HepG2 (cell line): ENCODE measurements around the gene HMGN4. TPM values are rescaled to one million over a fixed set of nuclear protein-coding genes. Genes with fewer than 3 reads are reported as not detected.
A peak's percentile ranks its signal among the peaks of the same experiment; 100 is the strongest.

Experiments
- ELF4 ChIP-seq: sonication (generic); formaldehyde crosslinking; IDR thresholded peaks from 2 replicates; pipeline ENCODE4 v1.5.0; 2020; ENCODE audit warnings: missing genetic modification reagents, mild to moderate bottlenecking, moderate library complexity, borderline replicate concordance
- FOSL2 ChIP-seq: sonication (generic); formaldehyde crosslinking; IDR thresholded peaks from 2 replicates; pipeline ENCODE4 v1.4.0; 2020; ENCODE audit warnings: missing genetic modification reagents
- ISL2 ChIP-seq: sonication (generic); formaldehyde crosslinking; IDR thresholded peaks from 2 replicates; pipeline ENCODE4 v1.5.0; 2020; ENCODE audit warnings: missing genetic modification reagents
- JARID2 ChIP-seq: sonication (generic); formaldehyde crosslinking; IDR thresholded peaks from 2 replicates; pipeline ENCODE4 v1.8.1; 2023; ENCODE audit warnings: missing genetic modification reagents, inconsistent platforms; ENCODE audit not compliant: insufficient replicate concordance
- NR2F2 ChIP-seq: IDR thresholded peaks from 2 replicates; pipeline ENCODE4 v1.6.1; 2012; ENCODE audit warnings: low read depth, inconsistent platforms, borderline replicate concordance
- PHB2 ChIP-seq: fragments of 450-650 bp; IDR thresholded peaks from 2 replicates; pipeline ENCODE4 v1.6.1; 2018; ENCODE audit not compliant: partially characterized antibody
- RFX5 ChIP-seq: IDR thresholded peaks from 2 replicates; pipeline ENCODE4 v1.6.1; 2011; ENCODE audit warnings: low read depth, low read length, improper control_type of control experiment
- THAP11 ChIP-seq: IDR thresholded peaks from 2 replicates; pipeline ENCODE4 v1.6.1; 2016; ENCODE audit warnings: missing biosample characterization, missing genetic modification reagents
- ZNF225 ChIP-seq: sonication (generic); formaldehyde crosslinking; IDR thresholded peaks from 2 replicates; pipeline ENCODE4 v1.4.0; 2020; ENCODE audit warnings: mild to moderate bottlenecking, missing genetic modification reagents
- ZNF235 ChIP-seq: sonication (generic); formaldehyde crosslinking; IDR thresholded peaks from 2 replicates; pipeline ENCODE4 v1.8.1; 2023; ENCODE audit warnings: mild to moderate bottlenecking, missing genetic modification reagents, borderline replicate concordance
- ZNF263 ChIP-seq: sonication (generic); formaldehyde crosslinking; IDR thresholded peaks from 2 replicates; pipeline ENCODE4 v1.4.0; 2020; ENCODE audit warnings: missing genetic modification reagents
- ZNF503 ChIP-seq: sonication (generic); formaldehyde crosslinking; IDR thresholded peaks from 2 replicates; pipeline ENCODE4 v1.4.0; 2020; ENCODE audit warnings: missing genetic modification reagents
- polyA plus RNA-seq, 8 experiments: library from polyadenylated mRNA; depleted of rRNA in 3 of 8; stranded (reverse) in 7 of 8; unstranded in 1 of 8; fragments of >200 nt; fragmentation: Illumina TruSeq in 4 of 8; extraction: Trizol in 4 of 8; gene quantifications; 2 replicates each; pipeline versions ENCODE4 v1.2.1 to v1.2.3, GENCODE V29; 2011 to 2016; ENCODE audit warnings: low read depth in 4 of 8, missing spikeins in 1 of 8, mixed read lengths in 1 of 8; ENCODE audit not compliant: insufficient read depth in 1 of 8
- total RNA-seq, 5 experiments: library from RNA; depleted of rRNA; stranded (reverse); fragments of >200 nt; fragmentation: Illumina TruSeq; extraction: Trizol; gene quantifications; 2 replicates each; pipeline ENCODE4 v1.2.3, GENCODE V29; 2016; ENCODE audit warnings: low read depth in 1 of 5
- TF ChIP-seq, protein P1 (sequence below): sonication (generic); formaldehyde crosslinking; IDR thresholded peaks from 2 replicates; pipeline ENCODE4 v1.4.0; 2020; ENCODE audit warnings: mild to moderate bottlenecking, missing genetic modification reagents
- TF ChIP-seq, protein P2 (sequence below): sonication (generic); formaldehyde crosslinking; IDR thresholded peaks from 2 replicates; pipeline ENCODE4 v1.4.0; 2020; ENCODE audit warnings: missing genetic modification reagents, borderline replicate concordance
- TF ChIP-seq, protein P3 (sequence below): sonication (generic); formaldehyde crosslinking; IDR thresholded peaks from 2 replicates; pipeline ENCODE4 v1.9.0; 2021; ENCODE audit warnings: missing genetic modification reagents, mild to moderate bottlenecking, borderline replicate concordance

HMGN4 gene
- total and polyA plus RNA-seq, 2 of the 13 experiments (the other 11 are each of a cell fraction or from before 2014, with no cell fraction given): 39.9 to 52.1 TPM

DNA sequence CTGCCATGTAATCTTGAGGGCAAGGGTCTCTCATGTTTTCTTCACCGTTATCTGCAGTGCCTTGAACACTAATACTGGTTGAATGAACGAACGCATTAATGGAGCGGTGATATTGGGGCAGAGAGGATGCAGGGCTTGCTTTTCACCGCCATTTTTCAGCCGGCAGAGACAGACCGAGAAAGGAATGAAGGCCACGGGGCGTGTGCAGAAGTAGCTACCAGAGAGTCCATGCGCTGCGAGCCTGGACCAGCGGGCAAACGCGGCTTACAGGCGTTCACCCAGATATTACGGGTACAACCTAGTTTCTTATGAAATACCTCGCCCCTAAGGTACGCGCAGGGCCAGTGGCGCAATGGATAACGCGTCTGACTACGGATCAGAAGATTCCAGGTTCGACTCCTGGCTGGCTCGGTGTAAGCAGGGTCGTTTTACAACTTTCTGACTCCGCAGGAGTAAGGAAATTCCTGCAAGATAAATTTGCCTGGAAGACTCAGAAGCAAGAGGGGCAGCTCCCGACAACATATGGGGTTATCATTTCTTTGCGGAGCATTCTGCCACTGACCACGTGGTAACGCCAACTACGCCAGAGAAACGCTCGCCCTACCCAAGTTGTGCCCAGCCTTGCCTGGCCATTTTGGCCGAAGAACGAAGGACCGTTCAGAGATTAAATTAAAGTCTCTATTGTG lies 863 bp upstream of the HMGN4 start (continued):
- TF ChIP-seq, protein P1, sequence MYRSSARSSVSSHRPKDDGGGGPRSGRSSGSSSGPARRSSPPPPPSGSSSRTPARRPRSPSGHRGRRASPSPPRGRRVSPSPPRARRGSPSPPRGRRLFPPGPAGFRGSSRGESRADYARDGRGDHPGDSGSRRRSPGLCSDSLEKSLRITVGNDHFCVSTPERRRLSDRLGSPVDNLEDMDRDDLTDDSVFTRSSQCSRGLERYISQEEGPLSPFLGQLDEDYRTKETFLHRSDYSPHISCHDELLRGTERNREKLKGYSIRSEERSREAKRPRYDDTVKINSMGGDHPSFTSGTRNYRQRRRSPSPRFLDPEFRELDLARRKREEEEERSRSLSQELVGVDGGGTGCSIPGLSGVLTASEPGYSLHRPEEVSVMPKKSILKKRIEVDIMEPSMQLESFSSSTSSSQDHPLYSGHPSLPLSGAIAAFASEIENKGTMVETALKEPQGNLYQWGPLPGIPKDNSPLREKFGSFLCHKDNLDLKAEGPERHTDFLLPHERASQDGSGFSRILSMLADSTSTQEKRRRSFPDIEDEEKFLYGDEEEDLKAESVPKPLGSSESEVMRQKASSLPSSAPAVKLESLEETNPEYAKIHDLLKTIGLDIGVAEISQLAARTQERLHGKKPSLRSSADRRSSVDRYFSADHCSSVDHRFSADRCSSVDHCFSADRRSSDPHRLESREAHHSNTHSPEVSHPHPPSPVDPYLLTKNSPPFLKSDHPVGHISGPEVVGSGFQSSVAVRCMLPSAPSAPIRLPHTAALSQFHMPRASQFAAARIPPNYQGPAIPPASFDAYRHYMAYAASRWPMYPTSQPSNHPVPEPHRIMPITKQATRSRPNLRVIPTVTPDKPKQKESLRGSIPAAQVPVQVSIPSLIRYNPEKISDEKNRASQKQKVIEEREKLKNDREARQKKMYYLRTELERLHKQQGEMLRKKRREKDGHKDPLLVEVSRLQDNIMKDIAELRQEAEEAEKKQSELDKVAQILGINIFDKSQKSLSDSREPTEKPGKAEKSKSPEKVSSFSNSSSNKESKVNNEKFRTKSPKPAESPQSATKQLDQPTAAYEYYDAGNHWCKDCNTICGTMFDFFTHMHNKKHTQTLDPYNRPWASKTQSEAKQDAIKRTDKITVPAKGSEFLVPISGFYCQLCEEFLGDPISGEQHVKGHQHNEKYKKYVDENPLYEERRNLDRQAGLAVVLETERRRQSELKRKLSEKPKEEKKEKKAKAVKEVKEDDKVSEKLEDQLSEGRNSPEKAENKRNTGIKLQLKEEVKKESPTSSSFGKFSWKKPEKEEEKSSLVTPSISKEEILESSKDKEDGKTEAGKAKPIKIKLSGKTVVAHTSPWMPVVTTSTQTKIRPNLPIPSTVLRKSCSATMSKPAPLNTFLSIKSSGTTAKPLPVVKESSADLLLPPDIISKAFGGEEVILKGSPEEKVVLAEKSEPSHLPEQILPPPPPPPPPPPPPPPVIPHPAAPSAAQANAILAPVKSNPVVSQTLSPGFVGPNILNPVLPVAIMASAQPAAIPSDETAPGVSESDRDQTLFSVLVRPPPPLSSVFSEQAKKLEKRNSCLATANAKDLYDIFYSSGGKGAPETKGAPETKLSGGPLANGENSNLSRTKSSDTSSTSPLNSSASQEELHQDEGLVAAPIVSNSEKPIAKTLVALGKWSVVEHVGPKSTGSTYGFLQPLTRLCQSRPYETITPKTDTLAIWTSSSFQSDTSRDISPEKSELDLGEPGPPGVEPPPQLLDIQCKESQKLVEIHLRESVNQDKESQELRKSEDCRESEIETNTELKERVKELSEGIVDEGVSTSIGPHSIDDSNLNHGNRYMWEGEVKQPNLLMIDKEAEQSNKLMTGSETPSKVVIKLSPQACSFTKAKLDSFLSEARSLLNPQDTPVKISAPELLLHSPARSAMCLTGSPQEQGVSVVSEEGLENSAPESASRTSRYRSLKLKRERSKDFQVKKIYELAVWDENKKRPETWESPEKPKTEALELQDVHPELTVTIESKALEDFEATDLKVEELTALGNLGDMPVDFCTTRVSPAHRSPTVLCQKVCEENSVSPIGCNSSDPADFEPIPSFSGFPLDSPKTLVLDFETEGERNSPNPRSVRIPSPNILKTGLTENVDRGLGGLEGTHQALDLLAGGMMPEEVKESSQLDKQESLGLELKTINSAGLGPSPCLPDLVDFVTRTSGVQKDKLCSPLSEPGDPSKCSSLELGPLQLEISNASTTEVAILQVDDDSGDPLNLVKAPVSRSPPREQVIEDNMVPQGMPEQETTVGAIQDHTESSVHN (CRISPR knock-in tag): peak; percentile 96
- no peak; the same call in 1 of the 2 replicates for TF ChIP-seq ZNF235 (CRISPR knock-in tag)
- TF ChIP-seq ISL2 (CRISPR knock-in tag): peak; percentile 74
- TF ChIP-seq ZNF263 (CRISPR knock-in tag): peak; percentile 13
- peak; percentile 81 for TF ChIP-seq FOSL2 (CRISPR knock-in tag)
- TF ChIP-seq THAP11 (CRISPR knock-in tag): peak; percentile 79; the same call in 1 of the 2 replicates
- no peak for TF ChIP-seq ELF4 (CRISPR knock-in tag)
- no peak; the same call in none of the 2 replicates for TF ChIP-seq ZNF503 (CRISPR knock-in tag)
- TF ChIP-seq ZNF225 (CRISPR knock-in tag): peak; percentile 87; the same call in 1 of the 2 replicates
- TF ChIP-seq, protein P2, sequence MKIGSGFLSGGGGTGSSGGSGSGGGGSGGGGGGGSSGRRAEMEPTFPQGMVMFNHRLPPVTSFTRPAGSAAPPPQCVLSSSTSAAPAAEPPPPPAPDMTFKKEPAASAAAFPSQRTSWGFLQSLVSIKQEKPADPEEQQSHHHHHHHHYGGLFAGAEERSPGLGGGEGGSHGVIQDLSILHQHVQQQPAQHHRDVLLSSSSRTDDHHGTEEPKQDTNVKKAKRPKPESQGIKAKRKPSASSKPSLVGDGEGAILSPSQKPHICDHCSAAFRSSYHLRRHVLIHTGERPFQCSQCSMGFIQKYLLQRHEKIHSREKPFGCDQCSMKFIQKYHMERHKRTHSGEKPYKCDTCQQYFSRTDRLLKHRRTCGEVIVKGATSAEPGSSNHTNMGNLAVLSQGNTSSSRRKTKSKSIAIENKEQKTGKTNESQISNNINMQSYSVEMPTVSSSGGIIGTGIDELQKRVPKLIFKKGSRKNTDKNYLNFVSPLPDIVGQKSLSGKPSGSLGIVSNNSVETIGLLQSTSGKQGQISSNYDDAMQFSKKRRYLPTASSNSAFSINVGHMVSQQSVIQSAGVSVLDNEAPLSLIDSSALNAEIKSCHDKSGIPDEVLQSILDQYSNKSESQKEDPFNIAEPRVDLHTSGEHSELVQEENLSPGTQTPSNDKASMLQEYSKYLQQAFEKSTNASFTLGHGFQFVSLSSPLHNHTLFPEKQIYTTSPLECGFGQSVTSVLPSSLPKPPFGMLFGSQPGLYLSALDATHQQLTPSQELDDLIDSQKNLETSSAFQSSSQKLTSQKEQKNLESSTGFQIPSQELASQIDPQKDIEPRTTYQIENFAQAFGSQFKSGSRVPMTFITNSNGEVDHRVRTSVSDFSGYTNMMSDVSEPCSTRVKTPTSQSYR (CRISPR knock-in tag): no peak
- TF ChIP-seq PHB2: no peak
- TF ChIP-seq JARID2: no peak
- peak; percentile 74; the same call in 1 of the 2 replicates for TF ChIP-seq NR2F2
- TF ChIP-seq RFX5: peak; percentile 71
- TF ChIP-seq, protein P3, sequence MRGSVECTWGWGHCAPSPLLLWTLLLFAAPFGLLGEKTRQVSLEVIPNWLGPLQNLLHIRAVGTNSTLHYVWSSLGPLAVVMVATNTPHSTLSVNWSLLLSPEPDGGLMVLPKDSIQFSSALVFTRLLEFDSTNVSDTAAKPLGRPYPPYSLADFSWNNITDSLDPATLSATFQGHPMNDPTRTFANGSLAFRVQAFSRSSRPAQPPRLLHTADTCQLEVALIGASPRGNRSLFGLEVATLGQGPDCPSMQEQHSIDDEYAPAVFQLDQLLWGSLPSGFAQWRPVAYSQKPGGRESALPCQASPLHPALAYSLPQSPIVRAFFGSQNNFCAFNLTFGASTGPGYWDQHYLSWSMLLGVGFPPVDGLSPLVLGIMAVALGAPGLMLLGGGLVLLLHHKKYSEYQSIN (CRISPR knock-in tag): no peak
